ENCODE results near the gene SLC19A1.

SLC19A1 gene

DNA sequence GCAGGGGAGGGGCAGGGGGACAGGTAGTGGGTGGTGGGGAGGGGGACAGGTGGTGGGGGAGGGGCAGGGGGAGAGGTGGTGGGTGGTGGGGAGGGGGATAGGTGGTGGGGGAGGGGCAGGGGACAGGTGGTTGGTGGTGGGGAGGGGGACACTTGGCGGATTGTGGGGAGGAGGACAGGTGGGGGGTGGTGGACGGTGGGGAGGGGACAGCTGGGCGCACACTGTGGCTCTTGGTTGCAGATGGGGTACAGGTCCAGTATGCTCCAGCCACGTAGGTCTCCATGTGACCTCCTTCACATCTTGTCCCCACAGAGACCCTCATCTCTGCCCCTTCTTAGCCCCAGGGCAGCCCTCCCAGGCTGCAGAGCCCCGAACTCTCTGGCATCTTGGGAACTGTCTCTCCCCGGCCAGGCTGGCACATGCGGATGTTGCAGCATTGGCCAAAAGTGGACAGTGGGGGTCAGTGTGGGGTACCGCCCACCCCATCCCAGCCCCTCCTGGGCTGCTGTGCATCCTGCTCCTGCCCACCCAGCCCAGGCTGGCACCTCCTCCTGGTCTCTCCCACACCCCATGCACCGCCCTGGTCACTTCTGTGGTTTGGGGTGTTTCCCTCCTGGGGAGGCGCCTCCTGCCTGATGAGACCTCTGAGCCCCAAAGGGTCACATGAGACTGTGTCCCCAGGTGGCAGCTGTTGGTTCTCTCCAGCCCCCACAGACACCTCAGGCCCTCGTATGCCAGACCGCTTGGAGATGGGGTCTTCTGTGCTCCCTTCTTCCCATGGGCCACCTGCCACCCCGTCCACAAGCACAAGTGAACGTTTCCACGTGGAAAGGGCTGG, 7.6 kb upstream of the SLC19A1 start:
- DNase-seq = no peak
- in situ Hi-C loops (cut with HindIII; ENCODE audit: low pct_ligation_motif_present, low pct_unique_long_range_greater_than_20kb, low sequenced_read_pairs) = no loop called here

DNA sequence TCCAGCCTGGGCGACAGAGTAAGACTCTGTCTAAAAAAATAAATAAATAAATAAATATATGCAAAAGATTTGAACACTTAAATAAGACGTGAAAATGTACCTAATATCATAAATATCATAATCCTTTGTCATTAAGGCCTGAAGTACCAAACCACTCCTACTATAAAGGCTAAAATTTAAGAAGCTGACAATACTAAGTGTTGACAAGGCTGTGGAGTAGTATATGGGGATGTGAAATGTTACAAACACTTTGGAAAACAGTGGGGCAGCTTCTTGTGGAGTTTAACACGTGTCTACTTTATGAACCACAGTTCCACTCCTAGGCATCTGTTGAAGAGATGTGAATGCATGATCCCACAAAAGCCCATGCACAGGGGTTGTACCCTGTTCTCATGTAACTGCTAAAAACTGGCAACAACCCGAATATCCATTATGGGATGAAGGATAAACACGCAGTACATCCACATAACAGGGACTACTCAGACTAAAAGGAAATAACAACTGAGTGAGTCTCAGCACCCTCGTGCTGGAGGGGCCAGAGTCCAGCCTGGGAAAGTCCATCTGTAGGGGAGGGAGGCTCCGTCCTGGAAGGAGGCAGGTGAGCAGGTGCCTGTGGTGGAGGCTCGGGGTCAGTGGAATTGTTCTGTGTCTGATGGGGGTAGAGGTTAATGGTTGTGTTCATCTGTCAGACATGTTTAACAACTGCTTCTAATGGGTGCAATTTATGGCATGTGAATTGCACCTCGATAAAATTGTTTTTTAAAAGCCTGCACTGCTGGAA, 6.7 kb upstream of the SLC19A1 start:
- DNase-seq = no peak
- in situ Hi-C loops (cut with HindIII; ENCODE audit: low pct_ligation_motif_present, low pct_unique_long_range_greater_than_20kb, low sequenced_read_pairs) = no loop called here

DNA sequence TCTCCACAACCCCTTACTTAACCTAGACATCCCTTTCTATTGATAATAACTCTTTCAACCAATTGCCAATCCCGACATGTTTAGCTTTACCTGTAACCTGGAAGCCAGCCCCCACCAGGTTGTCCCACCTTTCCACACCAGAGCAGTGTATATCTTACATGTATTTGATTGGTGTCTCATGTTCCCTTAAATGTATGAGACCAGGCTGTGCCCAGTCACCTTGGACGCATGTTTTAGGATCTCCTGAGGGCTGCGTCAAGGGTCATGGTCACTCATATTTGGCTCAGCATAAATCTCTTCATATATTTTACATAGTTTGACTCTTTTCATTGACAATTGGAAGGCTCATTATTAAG, 5.3 kb upstream of the SLC19A1 start:
- DNase-seq = no peak
- in situ Hi-C loops (cut with HindIII; ENCODE audit: low pct_ligation_motif_present, low pct_unique_long_range_greater_than_20kb, low sequenced_read_pairs) = no loop called here

DNA sequence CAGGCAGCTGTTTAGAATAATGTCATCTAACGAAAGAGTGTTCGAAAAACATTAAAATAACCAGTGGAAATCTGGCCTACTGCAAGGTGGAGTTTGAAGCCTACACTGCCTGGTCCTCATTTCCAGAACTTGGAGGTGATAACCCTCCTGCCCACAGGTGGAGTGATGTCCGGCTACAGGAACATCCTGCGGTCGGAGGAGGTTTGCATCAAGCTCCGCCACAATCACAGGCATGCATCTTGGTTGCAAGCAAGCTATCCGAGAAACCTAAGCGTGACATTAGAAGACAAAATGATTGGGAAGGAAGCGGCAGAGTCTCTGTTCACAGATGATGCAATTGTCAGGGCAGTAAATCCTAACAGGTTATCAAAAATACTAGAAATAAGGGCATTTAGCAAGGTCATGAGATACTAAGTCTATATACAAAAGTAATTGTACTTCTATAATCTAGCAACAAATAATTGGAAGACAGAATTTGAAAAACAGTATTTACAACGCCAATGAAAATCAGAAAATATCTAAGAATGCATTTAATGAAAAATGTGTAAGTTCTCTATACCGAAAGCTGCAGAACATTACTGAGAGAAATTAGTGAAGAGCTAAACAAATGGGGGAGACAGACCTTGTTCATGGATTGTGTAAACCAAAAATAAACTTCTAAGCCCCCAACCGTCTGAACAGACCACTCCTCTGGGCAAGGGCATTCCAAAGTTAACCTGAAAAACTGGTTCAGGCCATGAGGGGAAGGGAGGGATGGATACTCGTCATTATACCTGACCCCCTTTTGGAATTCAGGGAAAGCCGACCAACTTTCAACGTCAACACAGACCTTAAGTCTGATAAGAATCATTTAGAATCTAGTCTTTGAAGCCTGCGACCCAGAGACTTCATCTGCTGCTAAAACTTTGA, 4.7 kb upstream of the SLC19A1 start:
- in situ Hi-C loops (cut with HindIII; ENCODE audit: low pct_ligation_motif_present, low pct_unique_long_range_greater_than_20kb, low sequenced_read_pairs) = no loop called here

DNA sequence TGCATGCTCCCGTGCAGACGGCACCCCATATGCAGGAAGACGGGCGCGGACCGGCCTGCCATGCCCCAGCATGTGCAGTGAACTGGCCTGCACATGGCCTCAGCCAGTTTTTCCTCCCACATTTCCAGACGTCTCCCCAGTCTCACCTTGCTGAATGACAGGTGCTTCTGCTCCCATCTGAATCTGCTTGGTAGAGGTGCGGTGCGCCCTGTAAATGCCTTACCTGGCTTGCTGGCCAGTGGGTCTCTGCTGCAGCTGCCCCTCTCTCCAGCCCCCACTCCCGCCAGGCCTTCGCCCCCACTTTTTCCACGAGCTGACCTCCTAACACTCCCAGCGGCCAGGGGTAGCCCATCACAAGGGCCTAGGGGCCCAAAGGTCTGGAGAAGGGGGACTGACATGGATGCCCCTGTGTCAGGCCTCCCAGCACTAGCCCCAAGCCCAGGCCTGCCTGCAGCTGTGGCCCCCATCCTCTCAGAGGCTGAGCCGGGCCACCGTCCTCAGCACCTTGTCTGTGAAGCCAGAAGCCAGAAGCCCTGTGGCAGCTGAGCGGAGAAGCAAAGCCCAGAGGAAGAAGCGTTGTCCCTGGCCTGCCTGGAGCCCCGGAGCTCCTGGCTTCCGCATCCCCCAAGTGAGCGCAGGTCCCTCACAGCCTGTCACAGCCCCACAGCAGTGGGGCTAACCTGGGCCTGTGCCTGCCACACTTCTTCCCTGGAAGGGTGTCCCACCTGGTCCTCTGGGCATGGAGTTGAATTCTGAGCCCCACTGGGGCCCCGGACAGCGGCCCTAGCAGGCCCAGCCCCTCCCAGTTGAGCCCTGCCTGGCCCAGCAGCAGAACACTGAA, 3.7 kb upstream of the SLC19A1 start:
- in situ Hi-C loops (cut with HindIII; ENCODE audit: low pct_ligation_motif_present, low pct_unique_long_range_greater_than_20kb, low sequenced_read_pairs) = no loop called here
- DNase-seq = no peak

More for the DNA sequence above, 4.7 kb upstream of the SLC19A1 start:
- no peak for DNase-seq

DNA sequence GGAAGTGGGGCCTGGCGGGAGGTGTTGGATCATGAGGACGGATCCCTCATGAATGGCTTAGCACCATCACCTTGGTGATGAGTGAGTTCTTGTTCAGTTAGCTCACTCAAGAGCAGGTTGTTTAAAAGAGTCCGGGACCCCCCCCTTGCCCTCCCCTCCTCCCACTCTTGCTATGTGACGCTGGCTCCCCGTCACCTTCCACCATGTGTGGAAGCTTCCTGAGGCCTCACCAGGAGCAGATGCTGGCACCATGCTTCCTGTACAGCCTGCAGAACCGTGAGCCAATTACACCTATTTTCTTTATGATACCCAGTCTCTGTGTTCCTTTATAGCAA, 3.0 kb upstream of the SLC19A1 start:
- no peak for DNase-seq

DNA sequence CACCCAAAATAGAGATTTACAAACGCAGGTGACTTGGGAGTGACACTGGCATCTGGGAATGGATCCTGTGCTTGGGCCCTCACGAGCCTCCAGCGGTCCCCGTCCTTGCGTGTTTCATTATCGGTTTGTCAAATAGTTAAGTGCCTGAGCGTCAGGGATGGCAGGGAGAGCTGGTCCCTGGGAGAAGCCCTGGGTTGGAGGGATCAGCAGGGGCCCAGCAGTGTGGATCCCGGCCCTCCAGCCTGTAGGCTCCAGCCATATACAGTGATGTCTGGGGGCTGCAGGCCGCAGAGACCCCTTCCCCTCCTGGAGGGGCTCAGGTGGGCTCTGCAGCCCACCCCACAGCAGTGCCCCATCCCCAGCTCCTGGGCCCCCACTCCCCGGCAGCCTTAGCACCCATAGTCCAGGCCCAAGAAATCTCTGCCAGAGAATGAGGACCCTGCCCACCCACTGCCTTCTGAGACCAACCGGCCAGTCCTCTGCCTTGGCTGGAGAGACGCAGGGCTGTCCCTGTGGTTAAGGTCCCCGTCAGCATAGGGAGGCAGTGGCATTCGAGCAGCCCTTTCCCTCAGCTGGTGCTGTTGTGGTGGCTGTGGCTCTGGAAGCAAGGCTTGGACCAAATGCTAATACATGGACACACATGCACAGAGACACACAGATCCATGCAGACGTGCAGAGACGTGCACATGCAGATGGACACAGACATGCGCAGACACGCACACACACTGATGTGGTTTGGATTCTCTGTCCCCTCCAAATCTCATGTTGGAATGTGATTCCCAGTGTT, 2.4 kb upstream of the SLC19A1 start:
- in situ Hi-C loops (cut with HindIII; ENCODE audit: low pct_ligation_motif_present, low pct_unique_long_range_greater_than_20kb, low sequenced_read_pairs) = no loop called here
- DNase-seq = no peak

More for the DNA sequence above, 3.0 kb upstream of the SLC19A1 start:
- in situ Hi-C loops (cut with HindIII; ENCODE audit: low pct_ligation_motif_present, low pct_unique_long_range_greater_than_20kb, low sequenced_read_pairs) = no loop called here

DNA sequence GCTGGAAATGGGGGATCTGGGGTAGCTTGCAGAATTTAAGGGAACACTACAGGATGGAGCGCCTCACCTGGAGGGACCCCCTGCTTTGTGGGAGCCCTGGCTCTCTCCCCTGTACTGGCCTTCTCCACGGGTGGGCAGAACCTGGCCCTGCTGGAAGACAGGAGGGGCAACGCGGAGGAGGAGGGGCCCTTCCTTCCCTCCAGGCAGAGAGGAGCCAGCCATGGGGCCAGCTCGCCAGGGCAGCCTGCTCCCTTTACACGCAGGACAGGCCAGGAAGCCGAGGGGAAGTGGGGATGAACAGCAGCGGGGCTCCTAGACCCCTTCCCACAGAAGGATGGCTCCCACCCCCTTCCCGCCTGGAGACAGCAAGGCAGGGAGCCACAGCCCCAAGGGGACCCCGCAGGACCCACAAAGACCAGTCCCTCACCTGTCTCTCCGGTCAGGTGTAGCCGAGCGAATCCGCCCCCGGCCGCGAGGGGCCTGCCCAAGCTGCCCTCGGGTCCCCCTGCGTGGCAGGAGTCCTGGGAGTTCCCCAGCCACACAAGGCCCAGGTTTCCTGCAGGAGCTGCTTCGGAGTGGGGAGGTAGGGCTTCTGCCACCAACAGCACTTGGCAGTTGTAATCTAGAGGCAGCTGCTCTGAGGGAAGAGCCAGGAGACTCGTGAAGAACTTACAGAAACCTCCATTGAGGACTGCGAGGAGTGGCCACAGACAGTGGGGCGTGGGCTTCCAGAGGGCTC, 1.6 kb upstream of the SLC19A1 start:
- in situ Hi-C loops (cut with HindIII; ENCODE audit: low pct_ligation_motif_present, low pct_unique_long_range_greater_than_20kb, low sequenced_read_pairs) = no loop called here
- no peak for DNase-seq

DNA sequence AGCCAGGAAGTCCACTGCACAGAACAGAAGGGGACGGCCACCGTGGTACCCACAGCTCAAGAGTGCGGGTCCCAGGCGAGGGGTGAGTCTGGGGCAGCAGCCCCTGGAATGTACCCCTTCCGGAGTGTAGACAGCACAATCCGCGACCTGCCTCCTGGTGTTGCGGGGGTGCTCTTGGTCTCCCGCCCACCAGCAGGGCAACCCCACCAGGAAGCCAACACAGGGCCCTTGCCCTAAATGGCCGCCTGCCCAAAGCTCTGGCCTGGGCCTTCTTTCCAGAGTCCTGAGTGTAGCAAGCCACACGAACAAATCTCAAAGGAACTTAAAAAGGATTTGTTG, 1.1 kb upstream of the SLC19A1 start:
- in situ Hi-C loops (cut with HindIII; ENCODE audit: low pct_ligation_motif_present, low pct_unique_long_range_greater_than_20kb, low sequenced_read_pairs) = no loop called here
- DNase-seq = no peak

DNA sequence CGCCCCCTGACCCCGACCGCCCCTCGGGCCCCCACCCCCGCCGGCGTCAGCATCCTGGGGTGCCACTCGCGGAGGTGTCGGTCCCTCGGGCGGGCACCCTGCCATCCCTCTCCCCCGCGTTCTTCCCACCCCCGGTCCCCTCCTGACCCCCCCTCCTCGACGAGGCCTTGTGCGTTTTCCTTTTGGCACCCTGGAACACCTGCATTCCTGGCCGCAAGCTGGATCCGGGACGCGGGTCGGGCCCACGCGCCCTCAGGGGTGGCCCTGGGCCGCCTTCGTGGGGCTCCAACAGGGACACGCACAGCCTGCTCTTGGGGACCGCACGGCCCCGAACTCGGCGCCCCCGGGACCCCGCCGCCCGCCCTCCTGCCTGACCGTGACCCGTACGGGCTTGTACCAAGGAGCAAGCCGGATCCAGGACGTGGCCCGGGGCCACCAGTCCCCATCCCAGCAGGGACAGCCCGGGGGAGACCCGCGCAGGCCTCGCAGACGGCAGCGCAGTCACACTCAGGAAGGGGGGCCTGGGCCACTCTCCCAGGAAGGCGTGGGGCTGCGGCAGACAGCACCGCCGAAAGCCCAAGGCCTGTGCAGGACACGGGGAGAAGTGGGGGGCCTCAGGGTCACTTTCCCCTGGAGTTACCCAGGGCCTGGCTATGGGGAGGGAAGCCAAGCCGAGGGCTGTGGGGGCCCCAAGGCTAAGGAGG, 579 bp upstream of the SLC19A1 start:
- in situ Hi-C loops (cut with HindIII; ENCODE audit: low pct_ligation_motif_present, low pct_unique_long_range_greater_than_20kb, low sequenced_read_pairs) = no loop called here
- no peak for DNase-seq

DNA sequence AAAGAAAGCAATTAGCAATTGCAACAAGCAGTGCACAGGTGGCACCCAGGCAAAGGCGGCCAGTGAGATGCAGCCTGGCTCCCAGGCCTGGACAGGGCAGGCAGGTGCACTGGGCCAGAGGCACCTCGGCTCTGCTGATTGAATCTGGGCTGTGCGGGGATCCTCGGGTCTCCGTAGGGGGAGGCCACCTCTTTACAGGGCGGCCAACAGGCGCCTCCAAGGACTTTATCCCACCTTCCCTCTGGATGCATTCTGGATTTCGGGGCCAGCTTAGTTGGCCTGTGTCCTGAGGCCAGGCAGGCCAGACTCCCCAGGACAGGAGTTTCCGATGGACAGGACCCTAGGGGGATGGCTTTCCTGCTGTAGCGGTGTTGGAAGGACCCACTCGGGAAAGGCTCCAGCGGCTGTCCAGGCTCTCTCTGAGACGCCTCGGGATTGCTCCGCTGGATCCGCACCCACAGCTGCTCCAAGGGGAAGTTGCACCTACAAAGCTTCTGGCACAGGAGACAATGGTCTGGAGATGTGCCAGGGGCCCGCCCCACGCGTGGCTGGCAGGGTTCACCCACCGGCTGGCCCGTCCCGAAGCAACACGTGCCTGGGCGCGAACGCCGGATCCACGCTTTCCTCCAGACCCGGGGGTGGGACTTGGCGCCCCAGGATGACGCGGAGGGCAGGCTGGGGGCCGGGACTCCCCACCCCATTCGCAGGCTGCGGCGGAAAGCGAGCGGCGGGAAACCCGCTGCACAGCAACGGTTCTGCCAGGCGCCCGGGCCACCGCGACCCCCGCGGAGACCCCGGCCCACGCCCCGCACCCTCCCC, 810 bp downstream of the SLC19A1 start:
- in situ Hi-C loops (cut with HindIII; ENCODE audit: low pct_ligation_motif_present, low pct_unique_long_range_greater_than_20kb, low sequenced_read_pairs) = no loop called here
- peak; percentile 62 for DNase-seq

DNA sequence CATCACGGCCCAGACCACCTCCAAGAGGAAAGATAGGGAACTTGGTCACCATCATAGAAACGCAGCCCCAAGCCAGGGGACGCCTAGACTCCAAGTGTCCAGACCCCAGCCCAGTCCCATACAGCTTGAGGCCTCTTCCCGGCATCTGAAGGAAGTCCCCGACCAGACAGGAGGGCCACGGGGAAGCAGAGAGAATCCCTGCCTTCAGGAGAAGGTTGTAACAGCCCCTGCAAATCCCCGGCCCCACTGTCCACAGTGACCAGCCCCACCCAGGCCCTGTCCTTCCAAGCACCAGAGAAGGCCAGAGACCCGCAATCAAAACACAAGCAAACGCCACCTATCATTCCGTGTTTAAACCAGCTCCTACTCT, 1.7 kb downstream of the SLC19A1 start:
- in situ Hi-C loops (cut with HindIII; ENCODE audit: low pct_ligation_motif_present, low pct_unique_long_range_greater_than_20kb, low sequenced_read_pairs) = no loop called here
- DNase-seq = no peak

DNA sequence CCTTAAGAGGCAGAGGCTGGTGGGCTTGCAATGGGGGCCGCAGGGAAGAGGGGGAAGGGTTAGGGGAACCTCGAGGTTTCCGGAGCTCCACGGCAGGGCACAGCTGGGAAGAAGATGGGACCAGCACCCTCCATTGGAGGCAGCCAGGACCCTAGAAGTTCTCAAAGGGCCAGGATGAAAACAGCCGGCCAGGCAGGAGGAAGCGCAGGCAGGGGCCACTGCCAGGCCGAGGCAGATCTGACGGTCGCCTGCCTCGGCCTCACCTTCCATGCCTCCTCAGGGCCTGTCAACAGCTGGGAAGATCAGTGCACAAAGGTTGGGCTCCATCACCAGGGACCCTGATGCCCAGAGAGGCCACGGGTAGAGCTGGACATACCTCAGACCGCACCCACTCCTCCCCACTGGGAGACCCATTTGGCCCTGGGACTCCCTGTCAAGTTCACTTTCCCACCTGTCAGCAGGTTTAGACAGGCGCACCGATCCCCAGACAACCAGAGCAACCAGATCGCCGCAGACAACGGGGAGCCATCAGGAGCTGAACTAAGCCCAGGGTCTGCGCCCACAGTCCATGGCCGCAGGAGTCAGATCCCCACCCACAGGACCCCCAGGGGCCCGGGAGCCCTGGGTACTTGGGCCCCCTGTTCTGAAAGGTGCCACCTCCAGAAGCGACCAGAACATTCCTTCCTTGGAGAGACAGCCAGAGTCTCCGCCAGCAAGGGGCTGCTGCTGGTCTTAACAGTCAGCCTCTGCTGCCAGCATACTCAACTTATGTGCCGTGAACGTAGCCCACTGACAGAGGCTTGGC, 2.2 kb downstream of the SLC19A1 start:
- DNase-seq = no peak
- in situ Hi-C loops (cut with HindIII; ENCODE audit: low pct_ligation_motif_present, low pct_unique_long_range_greater_than_20kb, low sequenced_read_pairs) = no loop called here

DNA sequence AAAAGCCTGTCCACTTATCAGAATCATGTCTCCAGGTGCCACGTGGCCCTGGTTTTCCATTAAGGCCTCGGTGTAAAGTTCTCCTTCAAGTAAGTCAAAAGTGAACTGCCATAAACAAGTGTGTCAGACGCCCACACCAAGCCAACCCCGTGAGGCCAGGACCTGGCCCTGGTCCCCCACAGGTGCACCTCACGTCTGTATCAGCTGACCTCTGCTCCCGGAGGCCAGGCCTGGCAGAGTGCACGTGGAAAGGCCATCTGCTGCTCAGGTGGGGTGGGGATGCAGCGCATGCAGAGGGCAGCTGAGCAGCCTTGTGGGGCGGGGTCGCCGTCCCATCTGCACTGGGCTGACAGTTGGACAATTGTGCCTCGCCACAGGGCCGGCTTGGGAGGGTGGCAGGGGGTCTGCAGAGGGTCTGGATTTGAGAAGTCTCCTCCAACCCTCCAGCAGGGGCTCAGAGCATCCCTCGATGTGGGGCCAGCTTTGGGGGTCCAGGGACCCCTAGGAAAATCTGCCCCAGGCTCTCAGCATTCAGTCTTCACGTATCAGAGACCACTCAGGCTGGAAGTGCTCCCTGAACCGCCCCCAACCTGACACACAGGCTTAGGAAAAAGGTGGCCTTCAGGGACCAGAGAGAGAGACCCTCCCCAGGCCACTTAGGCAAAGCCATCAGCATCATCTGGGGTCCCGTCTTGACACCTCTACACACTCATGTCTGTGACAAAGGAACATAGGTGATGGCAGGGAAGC, 3.0 kb downstream of the SLC19A1 start:
- in situ Hi-C loops (cut with HindIII; ENCODE audit: low pct_ligation_motif_present, low pct_unique_long_range_greater_than_20kb, low sequenced_read_pairs) = no loop called here
- DNase-seq = no peak

Data from ACHN (cell line).